ENCODE results near the gene GRAMD1A. TPM values are rescaled to one million over a fixed set of nuclear protein-coding genes. Genes with fewer than 3 reads are reported as not detected.

Gene GRAMD1A
- total RNA-seq, 2 experiments from 2014 or later: 76.2 to 81.8 TPM

GRCh38 chr19:35075202-35076025 is 75.3 kb downstream of the GRAMD1A start:
- peaks cover 3% of the 10 kb centered on the region for H3K9me3 Mint-ChIP-seq (ENCODE audit: insufficient read depth)

GRCh38 chr19:35076026-35076370 is 75.9 kb downstream of the GRAMD1A start:
- H3K4me1 Mint-ChIP-seq (ENCODE audit: low read depth): peaks cover 3% of the 10 kb centered on the region
- H3K27me3 Mint-ChIP-seq (ENCODE audit: low read depth): peaks cover 7% of the 10 kb centered on the region
- no peaks in the 10 kb centered on the region for H3K36me3 Mint-ChIP-seq (ENCODE audit: low read depth)
- DNase-seq (no peak), ATAC-seq (no peak)
- ChIA-PET POLR2A (no interaction called here), CTCF (no interaction called here)
- H3K9me3 Mint-ChIP-seq (ENCODE audit: insufficient read depth): no peaks in the 10 kb centered on the region
- H3K27ac Mint-ChIP-seq: no peak overlapping the region
- H3K4me3 Mint-ChIP-seq: no peak overlapping the region

More at GRCh38 chr19:35075202-35076025, 75.3 kb downstream of the GRAMD1A start:
- Mint-ChIP-seq H3K36me3 (ENCODE audit: low read depth) (no peaks in the 10 kb centered on the region), H3K4me3 (no peak overlapping the region), H3K4me1 (ENCODE audit: low read depth) (peaks cover 3% of the 10 kb centered on the region), H3K27me3 (ENCODE audit: low read depth) (peaks cover 7% of the 10 kb centered on the region), H3K27ac (no peak overlapping the region)
- ATAC-seq: no peak
- POLR2A ChIA-PET: no interaction called here
- DNase-seq: no peak
- CTCF ChIA-PET: no interaction called here

Other genes starting within 250 kb of the GRAMD1A start
- 1 to 10 TPM; 4.9 to 5.0 TPM for gene ZNF599, start 227.1 kb upstream of the GRAMD1A start, total RNA-seq
- 1 to 10 TPM; 4.1 TPM for gene ZNF30, start 73.4 kb upstream of the GRAMD1A start, total RNA-seq
- 10 to 100 TPM; 13.7 to 14.2 TPM for gene ZNF792, start 36.1 kb upstream of the GRAMD1A start, total RNA-seq
- gene SCN1B, start 30.1 kb downstream of the GRAMD1A start, total RNA-seq: under 1 TPM; 0.37 to 0.57 TPM
- not detected for gene HPN, start 41.4 kb downstream of the GRAMD1A start, total RNA-seq
- gene FXYD3, start 115.5 kb downstream of the GRAMD1A start, total RNA-seq: not detected
- gene LGI4, start 134.7 kb downstream of the GRAMD1A start, total RNA-seq: under 1 TPM; 0.13 TPM
- gene FXYD1, start 138.5 kb downstream of the GRAMD1A start, total RNA-seq: 1 to 10 TPM; 1.3 to 1.4 TPM
- 1 to 10 TPM; 4.1 to 5.2 TPM for gene FXYD7, start 142.9 kb downstream of the GRAMD1A start, total RNA-seq
- gene FXYD5, start 154.4 kb downstream of the GRAMD1A start, total RNA-seq: 100 to 1,000 TPM; 338 to 384 TPM
- not detected for gene FAM187B, start 228.4 kb downstream of the GRAMD1A start, total RNA-seq
- 10 to 100 TPM; 25.5 to 25.9 TPM for gene LSR, start 248.7 kb downstream of the GRAMD1A start, total RNA-seq